Measurements from ENCODE around the gene ZFP36L1. TPM values are rescaled to one million over a fixed set of nuclear protein-coding genes. Genes with fewer than 3 reads are reported as not detected.

ZFP36L1 gene
- total RNA-seq, 1 donor from 2014 or later = 42.9 TPM

GRCh38 chr14:68741477-68741791, 51.4 kb downstream of the ZFP36L1 start:
- no peak for DNase-seq (ENCODE audit: low spot score)
- no peaks in the 10 kb centered on the region for H3K79me2 ChIP-seq (ENCODE audit: low read depth)
- no peaks in the 10 kb centered on the region for H3K36me3 ChIP-seq
- H3F3A ChIP-seq (ENCODE audit: low read depth) = no peaks in the 10 kb centered on the region
- H3K4me3 ChIP-seq = no peak overlapping the region
- H3K4me1 Mint-ChIP-seq = peaks cover 20% of the 10 kb centered on the region
- no peaks in the 10 kb centered on the region for H3K9me3 ChIP-seq (ENCODE audit: low read depth)
- TF ChIP-seq, protein P1, sequence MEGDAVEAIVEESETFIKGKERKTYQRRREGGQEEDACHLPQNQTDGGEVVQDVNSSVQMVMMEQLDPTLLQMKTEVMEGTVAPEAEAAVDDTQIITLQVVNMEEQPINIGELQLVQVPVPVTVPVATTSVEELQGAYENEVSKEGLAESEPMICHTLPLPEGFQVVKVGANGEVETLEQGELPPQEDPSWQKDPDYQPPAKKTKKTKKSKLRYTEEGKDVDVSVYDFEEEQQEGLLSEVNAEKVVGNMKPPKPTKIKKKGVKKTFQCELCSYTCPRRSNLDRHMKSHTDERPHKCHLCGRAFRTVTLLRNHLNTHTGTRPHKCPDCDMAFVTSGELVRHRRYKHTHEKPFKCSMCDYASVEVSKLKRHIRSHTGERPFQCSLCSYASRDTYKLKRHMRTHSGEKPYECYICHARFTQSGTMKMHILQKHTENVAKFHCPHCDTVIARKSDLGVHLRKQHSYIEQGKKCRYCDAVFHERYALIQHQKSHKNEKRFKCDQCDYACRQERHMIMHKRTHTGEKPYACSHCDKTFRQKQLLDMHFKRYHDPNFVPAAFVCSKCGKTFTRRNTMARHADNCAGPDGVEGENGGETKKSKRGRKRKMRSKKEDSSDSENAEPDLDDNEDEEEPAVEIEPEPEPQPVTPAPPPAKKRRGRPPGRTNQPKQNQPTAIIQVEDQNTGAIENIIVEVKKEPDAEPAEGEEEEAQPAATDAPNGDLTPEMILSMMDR (IDR thresholded peaks at IDR 0.05) = no peak
- TF ChIP-seq EZH2 (IDR thresholded peaks at IDR 0.05) (no peak), EZH2phosphoT487 (IDR thresholded peaks at IDR 0.05) (no peak)
- H3K27ac ChIP-seq = no peak overlapping the region
- H3K4me2 ChIP-seq = no peak overlapping the region
- no peak overlapping the region for H3K4me3 Mint-ChIP-seq
- peaks cover 24% of the 10 kb centered on the region for H3K27me3 Mint-ChIP-seq (ENCODE audit: insufficient read depth, low read depth)
- no peak overlapping the region for H3K27ac Mint-ChIP-seq
- no peaks in the 10 kb centered on the region for H3K36me3 Mint-ChIP-seq
- no peak overlapping the region for H2AFZ ChIP-seq (replicated peaks)
- no peak overlapping the region for H3K9ac ChIP-seq
- H3K27me3 ChIP-seq = no peaks in the 10 kb centered on the region
- no peaks in the 10 kb centered on the region for H4K20me1 ChIP-seq (ENCODE audit: low read depth)
- H3K9me3 Mint-ChIP-seq = peaks cover 23% of the 10 kb centered on the region
- H3K4me1 ChIP-seq = peaks cover 24% of the 10 kb centered on the region

DNA sequence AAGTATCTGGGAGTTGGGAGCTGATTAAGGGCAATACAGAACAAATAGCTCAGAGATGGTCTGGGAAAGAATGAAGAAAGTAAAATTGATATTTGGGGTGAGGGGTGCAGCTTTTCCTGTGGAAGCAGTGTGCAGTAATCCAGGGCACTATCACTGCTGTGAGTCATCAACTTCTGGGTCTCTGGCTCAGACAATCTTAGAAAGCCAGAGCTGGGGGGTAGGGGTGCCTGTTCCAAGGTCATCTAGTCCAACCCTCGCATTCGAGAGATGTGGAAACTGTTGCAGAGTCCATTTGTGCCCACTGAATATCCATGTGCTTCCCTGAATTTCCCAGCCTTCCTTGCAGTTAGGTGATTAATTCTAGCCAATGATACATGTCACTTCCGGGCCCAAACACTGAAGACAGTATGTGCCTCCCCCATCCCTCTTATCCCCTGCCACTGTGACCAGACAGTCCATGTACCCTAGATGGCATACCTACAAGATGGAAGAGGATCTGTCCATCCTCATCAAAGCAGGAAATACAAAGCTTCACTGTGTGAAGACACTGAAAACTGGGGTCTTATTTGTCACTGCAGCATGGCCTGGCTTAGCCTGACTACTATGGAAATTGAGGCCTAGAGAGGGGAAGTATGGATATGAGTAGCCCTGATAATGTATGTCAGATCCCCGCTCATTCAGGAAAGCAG, 51.9 kb downstream of the ZFP36L1 start:
- H3K4me1 Mint-ChIP-seq = peaks cover 25% of the 10 kb centered on the region
- no peaks in the 10 kb centered on the region for H3K27me3 ChIP-seq
- no peak overlapping the region for H3K4me3 ChIP-seq
- H3K36me3 ChIP-seq = no peaks in the 10 kb centered on the region
- H3K4me3 Mint-ChIP-seq = no peak overlapping the region
- no peak overlapping the region for H2AFZ ChIP-seq (replicated peaks)
- no peak for DNase-seq (ENCODE audit: low spot score)
- TF ChIP-seq EZH2phosphoT487 (IDR thresholded peaks at IDR 0.05) (no peak), EZH2 (IDR thresholded peaks at IDR 0.05) (no peak)
- TF ChIP-seq, protein P1 (IDR thresholded peaks at IDR 0.05) = no peak
- no peak overlapping the region for H3K27ac Mint-ChIP-seq
- H3F3A ChIP-seq (ENCODE audit: low read depth) = no peaks in the 10 kb centered on the region
- H3K36me3 Mint-ChIP-seq = no peaks in the 10 kb centered on the region
- peaks cover 23% of the 10 kb centered on the region for H3K4me1 ChIP-seq
- H3K9ac ChIP-seq = no peak overlapping the region
- no peak overlapping the region for H3K4me2 ChIP-seq
- no peaks in the 10 kb centered on the region for H3K79me2 ChIP-seq (ENCODE audit: low read depth)
- H3K9me3 Mint-ChIP-seq = peaks cover 23% of the 10 kb centered on the region
- H3K9me3 ChIP-seq (ENCODE audit: low read depth) = no peaks in the 10 kb centered on the region
- no peak overlapping the region for H3K27ac ChIP-seq
- H4K20me1 ChIP-seq (ENCODE audit: low read depth) = no peaks in the 10 kb centered on the region
- peaks cover 28% of the 10 kb centered on the region for H3K27me3 Mint-ChIP-seq (ENCODE audit: insufficient read depth, low read depth)

DNA sequence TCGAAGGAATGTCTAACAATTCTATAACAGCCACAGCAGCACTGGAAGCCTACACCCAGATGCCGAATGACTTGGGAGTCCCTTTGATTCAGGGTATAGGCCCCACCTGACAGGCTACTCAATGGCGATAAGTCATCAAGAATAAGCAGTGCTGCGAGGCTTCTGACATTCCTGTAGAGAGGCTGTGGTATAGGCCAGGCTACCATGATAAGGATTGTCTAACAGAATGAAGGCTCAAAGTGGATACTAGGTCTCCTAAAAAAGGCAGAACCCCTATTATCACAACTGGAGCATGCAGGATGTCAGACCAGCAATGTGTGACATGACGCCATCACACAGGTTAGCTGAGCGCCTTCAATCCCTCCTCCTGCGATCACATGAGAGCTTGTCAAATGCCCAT, 53.2 kb downstream of the ZFP36L1 start:
- Mint-ChIP-seq H3K4me3 (no peak overlapping the region), H3K9me3 (peaks cover 23% of the 10 kb centered on the region), H3K27me3 (ENCODE audit: insufficient read depth, low read depth) (peaks cover 26% of the 10 kb centered on the region), H3K27ac (no peak overlapping the region), H3K36me3 (no peaks in the 10 kb centered on the region), H3K4me1 (peaks cover 22% of the 10 kb centered on the region)
- Histone ChIP-seq H3F3A (ENCODE audit: low read depth) (no peaks in the 10 kb centered on the region), H3K9me3 (ENCODE audit: low read depth) (no peaks in the 10 kb centered on the region), H3K4me2 (no peak overlapping the region), H3K27ac (no peak overlapping the region), H4K20me1 (ENCODE audit: low read depth) (no peaks in the 10 kb centered on the region), H3K4me1 (peaks cover 12% of the 10 kb centered on the region), H3K79me2 (ENCODE audit: low read depth) (no peaks in the 10 kb centered on the region), H3K27me3 (no peaks in the 10 kb centered on the region), H3K4me3 (no peak overlapping the region), H3K36me3 (no peaks in the 10 kb centered on the region), H2AFZ (replicated peaks) (no peak overlapping the region), H3K9ac (no peak overlapping the region)
- no peak for DNase-seq (ENCODE audit: low spot score)
- TF ChIP-seq EZH2 (IDR thresholded peaks at IDR 0.05) (no peak), EZH2phosphoT487 (IDR thresholded peaks at IDR 0.05) (no peak)
- TF ChIP-seq, protein P1 (IDR thresholded peaks at IDR 0.05) = no peak
